ENCODE measurements around the gene PPFIA1.

The PPFIA1 gene

GRCh38 chr11:70415642-70416395 is 145.3 kb downstream of the PPFIA1 start:
- no peak for DNase-seq

GRCh38 chr11:70416881-70417280 is 146.4 kb downstream of the PPFIA1 start:
- DNase-seq, result no peak

- DNase-seq, result no peak
Observed at GRCh38 chr11:70418130-70418529, 147.6 kb downstream of the PPFIA1 start.

GRCh38 chr11:70419307-70420007 is 149.0 kb downstream of the PPFIA1 start:
- no peak for DNase-seq

DNA sequence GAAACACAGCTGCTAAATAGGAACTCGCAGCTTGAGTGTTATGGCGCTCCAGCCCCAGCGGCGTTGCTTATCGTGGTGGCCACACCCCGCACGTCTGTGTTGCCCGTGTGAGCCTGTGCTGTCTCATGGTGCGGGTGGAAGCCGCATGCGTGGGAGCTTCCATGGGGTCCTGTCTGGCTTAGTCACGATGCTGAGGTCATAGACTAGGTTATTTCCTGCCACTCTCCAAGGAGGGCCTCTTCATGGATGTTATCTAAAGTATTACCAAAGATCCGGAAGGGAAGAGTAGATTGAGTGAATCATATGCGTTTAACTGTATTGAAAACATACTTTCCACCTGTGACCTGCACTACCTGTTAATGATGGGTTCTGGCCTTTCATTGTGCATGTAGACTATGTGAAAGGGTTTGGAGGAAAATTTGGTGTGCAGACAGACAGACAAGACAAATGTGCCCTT is 149.5 kb downstream of the PPFIA1 start:
- DNase-seq, result no peak

GRCh38 chr11:70420496-70420895 is 150.0 kb downstream of the PPFIA1 start:
- DNase-seq, result no peak

DNA sequence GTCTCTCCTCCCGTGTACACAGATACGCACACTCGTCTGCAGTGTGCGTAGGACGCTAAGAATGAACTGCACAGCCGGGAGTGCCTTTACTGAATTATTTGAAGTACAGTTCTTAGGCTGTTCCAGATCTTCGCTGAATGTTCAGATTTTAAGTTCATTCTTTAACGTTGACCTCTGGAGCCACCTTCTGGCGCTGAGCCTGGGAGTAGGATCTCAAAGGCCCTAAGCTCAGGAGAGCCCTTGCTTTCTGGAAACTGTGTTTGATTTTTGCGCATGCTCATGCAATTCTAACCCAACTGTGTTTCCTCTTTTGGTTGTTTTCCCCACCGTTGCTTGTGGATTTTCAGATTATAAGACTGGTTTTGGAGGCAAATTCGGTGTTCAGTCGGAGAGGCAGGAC is 150.6 kb downstream of the PPFIA1 start:
- no peak for DNase-seq

DNA sequence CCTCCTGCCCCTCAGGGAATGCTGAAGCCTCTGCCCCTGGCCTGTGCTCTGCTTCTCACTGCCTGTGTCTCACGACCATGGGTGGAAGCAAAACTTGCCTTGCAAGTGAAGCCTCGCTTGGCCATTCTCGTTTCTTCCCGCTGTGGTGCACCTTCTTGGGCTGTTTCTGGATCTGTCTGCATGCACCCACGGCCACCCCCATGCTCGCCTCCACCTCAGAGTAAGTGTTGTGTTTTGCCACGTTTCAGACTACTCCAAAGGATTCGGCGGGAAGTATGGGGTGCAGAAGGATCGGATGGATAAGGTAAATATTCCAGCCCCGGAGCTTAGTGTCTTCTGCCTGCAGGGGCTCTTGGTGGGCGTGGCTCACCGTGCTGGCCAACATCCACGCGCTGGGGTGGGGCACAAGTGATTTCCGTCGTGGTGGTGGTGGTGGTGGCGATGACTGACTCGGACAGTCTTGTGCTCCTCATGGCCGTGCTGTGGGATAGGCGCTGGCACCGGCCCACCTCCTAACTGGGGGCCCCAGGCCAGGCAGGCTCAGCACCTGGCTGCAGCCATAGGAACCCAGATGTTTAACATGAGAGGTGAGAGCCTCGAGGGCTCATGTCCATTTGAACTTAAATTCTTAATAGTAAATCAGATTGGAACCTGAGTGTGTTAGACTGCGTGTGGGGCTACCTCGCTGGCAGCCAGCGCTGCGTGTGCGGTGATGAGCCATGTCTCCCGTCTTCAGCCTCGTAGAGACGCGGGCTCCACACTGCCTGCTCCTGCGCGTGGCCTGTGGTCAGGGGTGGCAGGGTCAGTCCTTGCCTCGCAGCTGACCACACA is 152.4 kb downstream of the PPFIA1 start:
- no peak for DNase-seq

DNA sequence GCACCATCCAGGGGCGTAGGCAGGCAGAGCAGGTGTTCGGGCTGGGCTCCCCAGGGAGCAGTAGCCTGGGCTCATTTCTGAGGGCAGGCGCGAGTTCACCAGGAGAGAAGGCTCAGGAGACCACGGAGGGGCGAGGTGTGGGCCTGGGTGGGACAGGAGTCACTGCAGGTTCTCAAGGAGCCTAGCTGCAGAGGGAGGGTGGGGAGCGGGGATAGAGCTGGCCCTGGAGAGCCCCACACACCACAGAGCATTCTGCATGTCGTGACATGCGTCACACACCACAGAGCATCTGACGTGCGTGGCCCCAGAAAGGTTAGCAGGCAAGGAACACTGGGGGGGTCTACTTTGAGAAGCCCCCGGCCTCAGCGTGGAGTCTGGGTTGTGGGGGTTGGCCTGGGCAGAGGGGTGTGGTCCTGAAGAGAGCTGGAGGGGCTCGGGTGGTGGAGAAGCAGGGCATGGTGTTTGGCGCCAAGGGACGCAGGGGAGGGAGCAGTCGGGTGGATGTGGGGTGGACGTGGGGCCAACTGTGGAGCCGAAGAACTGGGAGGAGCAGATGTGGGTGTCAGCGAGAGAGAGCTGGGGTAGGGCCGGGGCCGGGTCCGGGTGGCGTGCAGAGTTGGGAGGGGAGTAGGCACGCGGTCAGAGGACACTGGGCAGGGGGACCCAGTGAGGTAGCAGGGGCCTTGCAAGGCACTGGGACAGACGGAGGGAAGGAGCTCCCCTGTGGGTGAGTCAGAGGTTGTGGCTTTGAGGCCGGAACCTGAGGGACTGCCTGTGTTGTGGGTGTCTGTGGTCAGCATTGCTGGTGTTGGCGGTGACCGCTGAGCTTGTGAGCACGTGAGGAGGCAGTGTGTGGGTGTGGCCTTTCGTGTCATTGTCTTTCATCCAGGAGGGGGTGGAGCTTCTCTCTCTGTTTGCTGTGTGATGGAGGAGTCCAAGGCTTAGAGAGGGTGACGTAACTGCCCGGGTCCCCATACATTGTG is 153.3 kb downstream of the PPFIA1 start:
- DNase-seq, result no peak

DNA sequence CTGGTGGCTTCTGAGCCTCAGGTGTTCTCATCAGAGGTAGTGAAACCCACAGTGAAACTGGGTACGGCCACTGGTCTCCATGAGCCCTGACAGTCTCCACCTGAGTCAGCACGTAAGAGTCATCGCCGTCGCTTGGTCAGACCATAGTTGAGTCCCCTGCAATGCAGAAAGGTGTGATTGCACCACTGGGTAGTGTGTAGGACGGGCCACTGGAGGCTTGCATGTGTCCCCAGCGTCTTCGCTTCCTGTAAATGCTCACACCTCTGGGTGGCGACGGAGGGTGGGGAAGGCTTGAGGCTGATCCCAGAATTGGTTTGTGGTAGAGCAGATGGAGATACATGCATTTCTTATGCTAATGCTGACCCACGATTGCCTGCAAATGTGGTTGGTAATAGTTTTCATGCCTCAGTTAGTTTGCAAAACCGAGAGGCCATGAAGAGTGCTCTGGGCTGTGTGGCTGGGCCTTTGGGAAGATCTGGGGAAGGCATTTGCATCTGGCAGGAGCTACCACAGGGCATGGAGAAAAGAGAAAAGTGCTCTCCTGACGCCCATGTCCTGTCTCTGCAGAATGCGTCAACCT is 154.4 kb downstream of the PPFIA1 start:
- DNase-seq, result no peak

DNA sequence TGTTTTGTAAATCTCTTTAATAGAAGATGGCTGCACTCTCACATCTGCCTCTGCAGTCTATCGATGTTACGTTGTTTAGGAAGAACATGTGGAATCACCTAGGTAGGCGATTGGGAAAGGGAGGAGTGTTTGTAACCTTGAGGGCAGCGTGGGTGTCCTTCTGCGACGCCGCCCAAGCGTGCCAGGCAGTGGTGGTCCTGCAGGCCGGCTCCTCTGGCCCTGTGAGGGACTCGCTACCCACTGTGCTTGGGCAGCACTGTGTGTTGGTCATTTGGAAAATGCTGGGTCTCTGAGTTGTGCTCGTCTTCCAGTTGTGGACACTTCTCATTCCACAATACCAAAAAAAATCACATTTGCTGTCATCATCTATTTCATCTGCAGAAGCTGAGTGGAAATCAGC is 156.9 kb downstream of the PPFIA1 start:
- no peak for DNase-seq

DNA sequence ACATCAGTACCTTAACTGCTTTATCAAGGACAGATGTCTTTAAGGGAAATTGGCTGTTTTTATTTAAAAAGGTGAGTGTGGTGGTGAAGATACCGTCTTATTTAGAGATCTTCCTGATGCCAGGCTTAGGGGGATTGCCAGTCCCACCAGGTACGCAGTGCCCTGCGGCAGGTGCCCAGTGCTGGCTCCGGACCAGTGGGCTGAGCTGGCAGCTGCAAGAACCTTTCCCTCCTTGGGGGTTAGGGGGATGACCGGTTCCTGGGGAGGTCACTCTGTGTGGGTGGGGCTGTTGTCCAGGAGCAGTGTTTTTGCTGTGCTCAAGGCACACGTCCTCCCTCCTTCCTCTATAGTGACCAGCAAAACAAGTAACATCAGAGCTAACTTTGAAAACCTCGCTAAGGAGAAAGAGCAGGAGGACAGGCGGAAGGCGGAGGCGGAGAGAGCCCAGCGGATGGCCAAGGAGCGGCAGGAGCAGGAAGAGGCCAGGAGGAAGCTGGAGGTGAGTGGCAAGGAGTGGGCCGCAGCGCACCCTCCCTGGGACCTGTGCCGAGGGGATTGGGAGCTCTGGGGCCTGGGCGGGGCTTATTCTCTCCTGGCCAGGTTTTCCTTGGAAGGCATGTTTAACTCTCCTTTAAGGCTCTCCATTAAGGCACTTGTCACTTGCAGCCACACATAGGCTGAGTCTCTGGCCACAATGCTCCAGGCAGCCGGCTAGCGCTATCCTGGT is 158.4 kb downstream of the PPFIA1 start:
- DNase-seq, result no peak

GRCh38 chr11:70429428-70429705 is 158.9 kb downstream of the PPFIA1 start:
- no peak for DNase-seq

DNA sequence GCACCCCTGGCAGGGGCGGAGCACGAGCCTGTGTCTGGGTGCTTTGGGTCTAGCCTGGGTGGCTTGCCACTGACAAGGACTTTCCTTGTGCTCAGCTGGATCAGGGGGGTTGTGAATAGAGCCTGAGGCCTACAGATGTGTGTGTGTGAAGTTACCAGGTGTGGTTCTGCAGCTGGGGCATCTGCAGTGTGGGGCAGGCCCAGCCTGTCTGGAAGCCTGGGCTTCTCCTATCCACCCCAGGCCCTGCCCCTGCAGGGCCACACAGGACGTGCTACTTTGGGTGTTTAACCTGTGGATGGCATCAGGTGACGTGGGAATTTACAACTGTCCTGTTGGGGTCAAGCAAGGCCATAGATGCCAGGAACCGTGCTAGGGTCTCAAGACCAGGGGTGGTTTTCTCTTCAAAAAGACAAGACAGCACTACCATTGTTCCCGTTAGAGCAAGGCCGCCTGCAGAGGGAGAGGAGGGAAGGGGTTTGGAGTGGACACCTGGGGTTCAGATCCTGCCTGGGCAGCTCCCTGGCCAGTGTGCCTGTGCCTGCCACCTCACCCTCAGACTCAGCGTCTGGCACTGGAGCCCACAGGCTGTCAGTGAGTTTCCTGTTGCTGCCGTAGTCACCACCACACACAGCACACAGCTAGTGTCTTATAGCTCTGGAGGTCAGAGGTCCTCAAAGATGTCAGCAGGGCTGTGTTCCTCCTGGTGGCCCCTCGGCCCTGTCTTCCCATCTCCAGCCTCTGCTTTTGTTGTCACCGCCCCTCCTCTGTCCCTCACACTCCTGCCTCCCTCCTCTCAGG is 159.4 kb downstream of the PPFIA1 start:
- DNase-seq, result no peak

GRCh38 chr11:70430671-70431574 is 160.4 kb downstream of the PPFIA1 start:
- no peak for DNase-seq

GRCh38 chr11:70431611-70432010 is 161.1 kb downstream of the PPFIA1 start:
- no peak for DNase-seq

DNA sequence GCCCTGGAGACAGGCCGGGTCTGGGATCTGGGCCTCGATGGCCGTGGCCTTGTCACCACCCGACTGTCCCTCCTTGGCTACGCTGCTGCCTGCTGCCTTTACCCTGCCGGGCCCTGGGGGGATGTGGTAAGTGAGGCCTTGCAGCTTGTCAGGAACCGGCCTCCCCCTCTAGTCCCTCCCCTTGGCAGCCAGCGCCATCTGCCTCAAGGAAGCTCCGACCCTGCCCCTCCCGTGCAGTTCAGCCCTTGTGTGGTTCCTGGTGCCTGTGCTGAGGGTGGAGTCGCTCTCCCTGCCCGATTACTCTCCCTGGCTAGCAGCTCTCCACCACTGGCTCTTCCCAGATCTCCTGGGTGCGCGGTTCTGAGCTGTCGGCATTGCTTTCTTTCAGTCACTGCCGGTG is 161.6 kb downstream of the PPFIA1 start:
- DNase-seq, result no peak

DNA sequence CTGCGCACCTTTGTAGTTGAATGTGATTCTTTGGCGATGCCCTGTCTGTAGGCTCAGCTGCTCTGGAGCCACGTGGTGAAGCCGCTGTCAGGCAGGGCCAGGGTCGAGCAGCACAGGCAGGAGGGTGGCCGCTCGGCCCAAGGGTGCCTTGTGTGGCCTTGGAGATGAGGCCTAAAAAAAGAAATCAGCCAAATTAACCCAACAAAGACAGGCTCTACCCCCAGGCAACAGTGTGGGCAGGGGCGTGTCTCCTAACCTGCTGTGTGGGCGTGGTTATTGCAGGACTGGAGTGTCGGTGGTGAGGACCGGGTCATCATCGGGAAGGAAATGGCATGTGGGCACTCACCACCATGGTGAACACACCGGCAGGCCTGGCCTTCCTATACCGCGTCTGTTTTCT is 162.1 kb downstream of the PPFIA1 start:
- DNase-seq, result no peak

DNA sequence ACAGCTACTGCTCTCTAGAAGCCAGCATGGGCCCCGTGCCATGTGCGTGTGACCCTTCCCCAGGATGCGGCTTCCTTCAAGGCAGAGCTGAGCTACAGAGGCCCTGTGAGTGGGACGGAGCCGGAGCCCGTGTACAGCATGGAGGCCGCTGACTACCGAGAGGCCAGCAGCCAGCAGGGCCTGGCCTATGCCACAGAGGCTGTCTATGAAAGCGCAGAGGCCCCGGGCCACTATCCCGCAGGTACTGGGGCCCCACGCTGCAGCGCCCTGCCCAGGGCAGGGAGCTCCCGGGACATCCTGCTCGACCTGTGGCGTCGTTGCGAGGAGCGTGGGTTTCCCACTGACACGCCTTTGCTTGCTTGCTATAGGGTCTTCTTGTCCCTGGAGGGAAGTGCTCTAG is 162.5 kb downstream of the PPFIA1 start:
- DNase-seq, result no peak

DNA sequence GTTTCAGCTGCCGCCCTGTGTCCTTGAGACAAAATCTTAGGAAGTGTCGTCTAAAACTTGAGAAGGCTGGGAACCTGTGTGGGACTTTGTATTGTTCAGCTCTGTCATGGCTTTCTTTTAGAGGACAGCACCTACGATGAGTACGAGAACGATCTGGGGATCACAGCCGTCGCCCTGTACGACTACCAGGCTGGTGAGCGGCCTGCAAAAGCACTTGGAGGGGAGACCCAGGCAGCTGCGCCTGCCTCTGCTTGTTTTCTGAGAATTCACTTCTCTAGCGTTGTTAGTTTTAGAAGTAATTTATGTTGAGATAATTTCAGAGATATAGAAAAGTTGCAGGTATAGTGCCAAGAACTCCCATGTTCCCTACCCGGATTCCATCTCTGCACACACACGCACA is 163.0 kb downstream of the PPFIA1 start:
- DNase-seq, result no peak

Data from NCI-H1436 (cell line).